Upper lobe of left lung (tissue), 6 donors: ENCODE measurements around the gene AGTRAP. TPM values are rescaled to one million over a fixed set of nuclear protein-coding genes. Genes with fewer than 3 reads are reported as not detected.

Source experiments
- ATAC-seq, 2 donors: fragments of 200-7000 bp; cut with Tn5 transposase; one replicate each; pipeline ENCODE4 v1.9.1; 2022; ENCODE audit warnings: mild to moderate bottlenecking in 2 of 2, moderate library complexity in 2 of 2; ENCODE audit not compliant: low FRiP score in 2 of 2
- DNase-seq, 2 donors: peaks; one replicate each; pipeline ENCODE4 v3.0.0-alpha.2; 2019 to 2020
- H3K27ac ChIP-seq, 4 donors: fragments of 200-600 bp; sonication (generic); one replicate each; pipeline ENCODE4 v1.5.1; 2016 to 2019
- H3K27me3 ChIP-seq, 4 donors: fragments of 200-600 bp; sonication (generic); one replicate each; pipeline ENCODE4 v1.5.1; 2017 to 2019
- H3K36me3 ChIP-seq, 4 donors: fragments of 200-600 bp; sonication (generic); one replicate each; pipeline ENCODE4 v1.5.1; 2016 to 2019
- H3K4me1 ChIP-seq, 4 donors: fragments of 200-600 bp; sonication (generic); one replicate each; pipeline ENCODE4 v1.5.1; 2018 to 2019
- H3K4me3 ChIP-seq, 4 donors: fragments of 200-600 bp; sonication (generic); one replicate each; pipeline ENCODE4 v1.5.1; 2017 to 2019; ENCODE audit warnings: mild to moderate bottlenecking in 2 of 4, moderate library complexity in 1 of 4
- H3K9me3 ChIP-seq, 4 donors: fragments of 200-600 bp; sonication (generic); one replicate each; pipeline ENCODE4 v1.5.1; 2018 to 2019
- CTCF ChIP-seq, 6 experiments: fragments of 450-650 bp in 4 of 6; fragments of 200-600 bp in 2 of 6; sonication (generic) in 2 of 6; IDR thresholded peaks; one replicate each; pipeline ENCODE4 v1.5.1; 2016 to 2019; ENCODE audit warnings: antibody characterized with exemption in 6 of 6
- EP300 ChIP-seq, 4 donors: sonication (generic); formaldehyde crosslinking; IDR thresholded peaks; one replicate each; pipeline ENCODE4 v1.5.1; 2017; ENCODE audit warnings: antibody characterized with exemption in 4 of 4, control low read depth in 2 of 4
- POLR2A ChIP-seq, 4 donors: fragments of 450-650 bp; IDR thresholded peaks; one replicate each; pipeline ENCODE4 v1.5.1; 2016 to 2017; ENCODE audit warnings: antibody characterized with exemption in 4 of 4, mild to moderate bottlenecking in 2 of 4
- POLR2AphosphoS5 ChIP-seq, 2 donors: sonication (generic); formaldehyde crosslinking; IDR thresholded peaks; one replicate each; pipeline ENCODE4 v1.5.1; 2017; ENCODE audit warnings: antibody characterized with exemption in 2 of 2
- WGBS, 2 donors: methylation state at CpG; one replicate each; pipeline ENCODE4 v1.1.5; 2017 to 2018; 5-methylcytosine and 5-hydroxymethylcytosine counted together
- total RNA-seq, 6 donors: library from RNA; depleted of rRNA in 4 of 6; stranded (reverse); fragments of >200 nt in 4 of 6; gene quantifications; one replicate each; pipeline versions ENCODE4 v1.1.0 to v1.2.1, GENCODE V29; 2016 to 2021
- donor health status: DM: no; HTN: no; CAD: no; lungs with moderate emphysema.
- donor health status: DM: no; HTN: yes; CAD: no; lungs with severe emphysema.

Gene AGTRAP
- total RNA-seq, 6 donors from 2014 or later: 52.2 to 80.1 (median 68.7) TPM

- no peaks in the 10 kb centered on the region for H3K27me3 ChIP-seq
- H3K4me1 ChIP-seq: peaks cover 37 to 47% (median 43%) of the 10 kb centered on the region in 4 donors
- H3K36me3 ChIP-seq: peaks cover 26 to 88% (median 51%) of the 10 kb centered on the region in 4 donors
- TF ChIP-seq POLR2A (IDR thresholded peaks at IDR 0.05) (no peak), POLR2AphosphoS5 (IDR thresholded peaks at IDR 0.05) (no peak), EP300 (IDR thresholded peaks at IDR 0.05) (no peak), CTCF (IDR thresholded peaks at IDR 0.05) (no peak)
- no peak overlapping the region for H3K4me3 ChIP-seq
- no peak for ATAC-seq
- DNase-seq: peak in 1 of 2 donors; percentile 56
- H3K9me3 ChIP-seq: no peaks in the 10 kb centered on the region
- 93 to 96% methylated on average over 12 to 19 of the region's 19 CpGs for WGBS, 2 donors
- peak overlapping the region; percentile 26 to 99 (median 78) for H3K27ac ChIP-seq
Measured at GRCh38 chr1:11794446-11795237, 58.7 kb downstream of the AGTRAP start.

GRCh38 chr1:11795238-11795890, 59.4 kb downstream of the AGTRAP start:
- TF ChIP-seq POLR2AphosphoS5 (IDR thresholded peaks at IDR 0.05) (no peak), EP300 (IDR thresholded peaks at IDR 0.05) (no peak)
- WGBS, 2 donors: 89 to 95% methylated on average over 14 of the region's 14 CpGs
- ATAC-seq: no peak
- peaks cover 30 to 39% (median 37%) of the 10 kb centered on the region in 4 donors for H3K4me1 ChIP-seq
- H3K27me3 ChIP-seq: no peaks in the 10 kb centered on the region
- H3K4me3 ChIP-seq: no peak overlapping the region
- DNase-seq: no peak
- no peaks in the 10 kb centered on the region for H3K9me3 ChIP-seq
- peak overlapping the region; percentile 26 to 99 (median 78) for H3K27ac ChIP-seq
- H3K36me3 ChIP-seq: peaks cover 32 to 88% (median 56%) of the 10 kb centered on the region in 4 donors

GRCh38 chr1:11796036-11796828, 60.3 kb downstream of the AGTRAP start:
- no peak for ATAC-seq
- H3K4me3 ChIP-seq: no peak overlapping the region
- no peaks in the 10 kb centered on the region for H3K27me3 ChIP-seq
- no peak for DNase-seq
- WGBS, 2 donors: 95% methylated on average over 14 to 15 of the region's 15 CpGs
- no peaks in the 10 kb centered on the region for H3K9me3 ChIP-seq
- peak overlapping the region; percentile 63 to 94 (median 74) for H3K27ac ChIP-seq
- peaks cover 38 to 96% (median 64%) of the 10 kb centered on the region in 4 donors for H3K36me3 ChIP-seq
- TF ChIP-seq CTCF (IDR thresholded peaks at IDR 0.05) (no peak), POLR2AphosphoS5 (IDR thresholded peaks at IDR 0.05) (no peak), POLR2A (IDR thresholded peaks at IDR 0.05) (no peak), EP300 (IDR thresholded peaks at IDR 0.05) (no peak)
- H3K4me1 ChIP-seq: peaks cover 27 to 41% (median 32%) of the 10 kb centered on the region in 4 donors

- peak overlapping the region; percentile 69 to 94 (median 75) for H3K27ac ChIP-seq
- DNase-seq (no peak), ATAC-seq (peak in 1 of 2 donors; percentile 20)
- peaks cover 38 to 84% (median 64%) of the 10 kb centered on the region in 4 donors for H3K36me3 ChIP-seq
- H3K4me3 ChIP-seq: no peak overlapping the region
- H3K4me1 ChIP-seq: peaks cover 25 to 41% (median 34%) of the 10 kb centered on the region in 4 donors
- no peaks in the 10 kb centered on the region for H3K27me3 ChIP-seq
- TF ChIP-seq POLR2A (IDR thresholded peaks at IDR 0.05): no peak
- peak in 1 of 2 donors; percentile 46 for TF ChIP-seq POLR2AphosphoS5 (IDR thresholded peaks at IDR 0.05)
- H3K9me3 ChIP-seq: no peaks in the 10 kb centered on the region
- 52 to 70% methylated on average over 6 of the region's 6 CpGs for WGBS, 2 donors
Measured at GRCh38 chr1:11797525-11798216, 61.7 kb downstream of the AGTRAP start.

GRCh38 chr1:11799099-11799498, 63.2 kb downstream of the AGTRAP start:
- H3K27ac ChIP-seq: peak overlapping the region in 3 of 4 donors; percentile 69 to 94 (median 79)
- no peaks in the 10 kb centered on the region for H3K27me3 ChIP-seq
- H3K9me3 ChIP-seq: no peaks in the 10 kb centered on the region
- H3K4me1 ChIP-seq: peaks cover 39 to 54% (median 46%) of the 10 kb centered on the region in 4 donors
- H3K4me3 ChIP-seq: no peak overlapping the region
- ATAC-seq: no peak
- DNase-seq: no peak
- H3K36me3 ChIP-seq: peaks cover 31 to 70% (median 52%) of the 10 kb centered on the region in 4 donors
- TF ChIP-seq CTCF (IDR thresholded peaks at IDR 0.05) (no peak), EP300 (IDR thresholded peaks at IDR 0.05) (no peak), POLR2AphosphoS5 (IDR thresholded peaks at IDR 0.05) (no peak)
- 94 to 97% methylated on average over 4 to 5 of the region's 5 CpGs for WGBS, 2 donors
